ENCODE measurements around the gene PRR3. TPM values are rescaled to one million over a fixed set of nuclear protein-coding genes. Genes with fewer than 3 reads are reported as not detected.
"Not testable (repeated sequence)": the region's sequence is repeated elsewhere in the genome, so short reads cannot be mapped to it uniquely, and the experiment has no call there.

Gene PRR3
- total RNA-seq, 1 donor from 2014 or later, result 8.6 TPM

DNA sequence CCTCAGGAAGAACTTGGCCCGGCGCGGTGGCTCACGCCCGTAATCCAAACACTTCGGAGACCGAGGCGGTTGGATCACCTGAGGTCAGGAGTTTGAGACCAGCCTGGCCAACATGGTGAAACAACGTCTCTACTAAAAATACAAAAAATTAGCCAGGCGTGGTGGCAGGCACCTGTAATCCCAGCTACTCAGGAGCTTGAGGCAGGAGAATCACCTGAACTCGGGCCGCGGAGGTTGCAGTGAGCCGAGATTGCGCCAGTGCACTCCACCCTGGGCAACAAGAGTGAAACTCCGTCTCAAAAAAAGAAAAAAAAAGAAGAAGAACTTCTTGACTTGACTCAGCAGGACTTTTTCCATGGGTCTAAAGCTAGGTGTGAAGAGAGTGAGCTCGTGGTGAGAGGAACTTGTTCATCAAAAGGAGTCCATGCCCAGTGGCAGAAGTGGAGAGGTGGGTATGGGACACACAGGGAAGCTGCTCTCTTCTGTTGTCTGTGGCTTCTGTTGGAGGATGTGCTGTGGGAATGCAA lies 27.7 kb upstream of the PRR3 start:
- not testable (repeated sequence) for DNase-seq (ENCODE audit: low read depth); H3K4me3 ChIP-seq (ENCODE audit: low read depth, low read length); H3K36me3 ChIP-seq (ENCODE audit: control insufficient read depth, insufficient read depth, low read length); H3K27me3 ChIP-seq (ENCODE audit: control insufficient read depth, insufficient read depth, low read length)

DNA sequence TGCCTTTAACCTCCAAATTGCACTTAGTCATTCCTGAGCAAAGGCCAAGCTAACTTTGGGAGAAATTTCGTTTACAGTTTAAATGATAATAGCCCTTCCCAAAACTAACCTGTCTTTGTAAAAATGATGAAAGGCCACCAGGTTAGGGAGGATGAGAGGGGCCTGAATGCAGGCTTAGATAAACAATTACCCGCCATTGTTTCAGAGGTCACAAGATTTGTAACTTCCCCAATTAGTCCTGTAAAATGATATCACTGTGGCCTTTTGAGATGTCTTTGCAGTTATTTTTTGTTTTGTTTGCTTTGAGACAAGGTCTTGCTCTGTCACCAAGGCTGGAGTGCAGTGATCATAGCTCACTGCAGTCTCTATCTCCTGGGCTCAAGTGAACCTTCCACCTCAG lies 27.1 kb upstream of the PRR3 start:
- TF ChIP-seq, protein P1, sequence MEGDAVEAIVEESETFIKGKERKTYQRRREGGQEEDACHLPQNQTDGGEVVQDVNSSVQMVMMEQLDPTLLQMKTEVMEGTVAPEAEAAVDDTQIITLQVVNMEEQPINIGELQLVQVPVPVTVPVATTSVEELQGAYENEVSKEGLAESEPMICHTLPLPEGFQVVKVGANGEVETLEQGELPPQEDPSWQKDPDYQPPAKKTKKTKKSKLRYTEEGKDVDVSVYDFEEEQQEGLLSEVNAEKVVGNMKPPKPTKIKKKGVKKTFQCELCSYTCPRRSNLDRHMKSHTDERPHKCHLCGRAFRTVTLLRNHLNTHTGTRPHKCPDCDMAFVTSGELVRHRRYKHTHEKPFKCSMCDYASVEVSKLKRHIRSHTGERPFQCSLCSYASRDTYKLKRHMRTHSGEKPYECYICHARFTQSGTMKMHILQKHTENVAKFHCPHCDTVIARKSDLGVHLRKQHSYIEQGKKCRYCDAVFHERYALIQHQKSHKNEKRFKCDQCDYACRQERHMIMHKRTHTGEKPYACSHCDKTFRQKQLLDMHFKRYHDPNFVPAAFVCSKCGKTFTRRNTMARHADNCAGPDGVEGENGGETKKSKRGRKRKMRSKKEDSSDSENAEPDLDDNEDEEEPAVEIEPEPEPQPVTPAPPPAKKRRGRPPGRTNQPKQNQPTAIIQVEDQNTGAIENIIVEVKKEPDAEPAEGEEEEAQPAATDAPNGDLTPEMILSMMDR (IDR thresholded peaks at IDR 0.05; ENCODE audit: insufficient read depth, low read length, poor library complexity, severe bottlenecking), result no peak
- Histone ChIP-seq H3K27me3 (ENCODE audit: control insufficient read depth, insufficient read depth, low read length) (no peaks in the 10 kb centered on the region), H3K36me3 (ENCODE audit: control insufficient read depth, insufficient read depth, low read length) (no peaks in the 10 kb centered on the region), H3K4me3 (ENCODE audit: low read depth, low read length) (no peak overlapping the region)
- DNase-seq (ENCODE audit: low read depth), result no peak

DNA sequence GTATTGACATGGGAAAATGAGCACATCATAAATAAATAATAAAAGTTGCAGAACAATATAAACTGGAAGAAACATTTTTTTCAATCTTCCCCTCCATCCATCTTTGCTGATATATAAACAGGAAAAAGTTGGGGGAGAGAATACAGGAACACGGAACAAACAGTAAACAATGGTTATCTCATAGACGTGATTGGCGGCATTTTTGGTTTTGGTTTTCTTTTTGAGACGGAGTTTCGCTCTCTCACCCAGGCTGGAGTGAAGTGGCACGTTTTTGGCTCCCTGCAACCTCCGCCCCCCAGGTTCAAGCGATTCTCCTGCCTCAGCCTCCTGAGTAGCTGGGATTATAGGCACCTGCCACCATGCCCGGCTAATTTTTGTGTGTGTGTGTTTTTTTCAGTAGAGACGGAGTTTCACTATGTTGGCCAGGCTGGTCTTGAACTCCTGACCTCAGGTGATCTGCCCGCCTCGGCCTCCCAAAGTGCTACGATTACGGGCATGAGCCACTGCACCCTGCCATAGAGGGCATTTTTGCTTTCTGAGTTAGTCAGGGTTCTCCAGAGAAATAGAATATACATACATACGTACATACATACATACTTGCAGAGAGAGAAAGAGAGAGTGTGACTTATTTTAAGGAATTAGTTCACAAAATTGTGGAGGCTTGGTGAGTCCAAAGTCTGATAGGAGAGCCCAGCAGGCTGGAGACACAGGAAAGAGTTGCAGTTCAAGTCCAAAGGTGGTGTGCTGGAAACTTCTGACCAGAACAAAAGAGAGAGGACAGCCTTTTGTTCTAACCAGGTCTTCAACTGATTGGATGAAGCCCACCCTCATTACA lies 23.4 kb upstream of the PRR3 start:
- no peak for DNase-seq (ENCODE audit: low read depth)
- Histone ChIP-seq H3K4me3 (ENCODE audit: low read depth, low read length) (no peak overlapping the region), H3K27me3 (ENCODE audit: control insufficient read depth, insufficient read depth, low read length) (no peaks in the 10 kb centered on the region), H3K36me3 (ENCODE audit: control insufficient read depth, insufficient read depth, low read length) (no peaks in the 10 kb centered on the region)
- TF ChIP-seq, protein P1 (IDR thresholded peaks at IDR 0.05; ENCODE audit: insufficient read depth, low read length, poor library complexity, severe bottlenecking), result no peak

DNA sequence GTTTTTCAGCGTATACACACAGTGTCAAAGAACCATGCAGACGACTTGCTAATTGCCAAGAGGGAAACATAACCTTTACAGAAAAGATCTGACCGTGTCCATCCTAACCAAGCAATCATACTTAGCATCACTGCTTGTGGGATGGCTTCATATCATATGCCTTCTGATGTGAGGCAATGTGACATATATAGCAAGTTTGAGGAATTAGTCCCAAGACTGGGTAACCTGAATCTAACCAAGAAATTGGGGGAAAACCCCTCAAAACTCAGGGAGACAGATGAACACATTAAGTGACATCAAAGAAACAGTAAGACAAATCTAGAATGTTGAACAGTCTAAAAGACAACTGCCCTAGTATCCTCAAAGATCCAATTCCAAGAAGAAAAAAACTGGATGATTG lies 19.2 kb upstream of the PRR3 start:
- TF ChIP-seq, protein P1 (IDR thresholded peaks at IDR 0.05; ENCODE audit: insufficient read depth, low read length, poor library complexity, severe bottlenecking), result no peak
- DNase-seq (ENCODE audit: low read depth), result no peak
- H3K4me3 ChIP-seq (ENCODE audit: low read depth, low read length), result no peak overlapping the region
- H3K27me3 ChIP-seq (ENCODE audit: control insufficient read depth, insufficient read depth, low read length), result no peaks in the 10 kb centered on the region
- no peaks in the 10 kb centered on the region for H3K36me3 ChIP-seq (ENCODE audit: control insufficient read depth, insufficient read depth, low read length)

DNA sequence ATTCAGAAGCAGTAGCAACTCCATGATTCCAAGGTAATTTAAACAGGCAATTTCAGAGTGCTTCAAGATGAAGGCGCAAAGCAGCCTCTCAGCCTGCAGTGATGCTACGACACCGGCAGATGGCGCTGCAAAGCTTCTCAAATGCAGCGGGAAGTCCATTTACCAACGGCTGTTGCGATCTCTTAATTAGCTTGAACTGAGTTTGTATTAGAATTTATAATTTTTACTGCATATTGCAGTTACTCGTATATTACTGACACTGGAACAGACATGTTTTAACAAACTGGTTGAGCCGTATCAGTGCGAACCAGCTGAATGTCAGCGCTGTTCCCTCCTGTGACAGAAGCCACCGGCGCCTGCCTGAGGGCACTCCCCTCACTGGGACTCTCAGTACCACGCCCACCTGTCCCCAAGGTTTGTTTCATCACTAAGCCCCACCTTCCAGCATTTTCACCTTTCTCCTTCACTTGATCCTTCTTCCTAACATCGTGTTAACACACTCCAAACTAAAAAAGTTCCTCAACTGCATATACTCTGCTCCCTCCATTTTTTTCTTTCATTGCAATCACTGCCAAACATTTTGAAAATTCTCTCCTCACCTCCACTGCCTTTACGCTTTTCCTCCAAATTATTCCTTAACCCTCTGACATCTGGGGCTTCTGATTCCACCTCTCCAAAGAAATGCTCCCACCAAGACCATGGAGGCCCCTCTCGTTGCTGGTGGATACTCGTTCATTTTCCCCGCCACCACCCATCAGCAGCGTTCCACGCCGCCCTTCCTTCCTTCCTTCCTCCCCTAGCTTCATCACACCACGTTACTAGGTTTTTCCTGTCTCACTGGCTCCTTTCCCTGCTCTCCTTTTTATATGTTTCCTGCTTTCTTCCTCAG lies 15.3 kb upstream of the PRR3 start:
- Histone ChIP-seq H3K36me3 (ENCODE audit: control insufficient read depth, insufficient read depth, low read length) (peaks cover 1% of the 10 kb centered on the region), H3K4me3 (ENCODE audit: low read depth, low read length) (peak overlapping the region; percentile 29), H3K27me3 (ENCODE audit: control insufficient read depth, insufficient read depth, low read length) (no peaks in the 10 kb centered on the region)
- no peak for DNase-seq (ENCODE audit: low read depth)
- TF ChIP-seq, protein P1 (IDR thresholded peaks at IDR 0.05; ENCODE audit: insufficient read depth, low read length, poor library complexity, severe bottlenecking), result peak; percentile 99

DNA sequence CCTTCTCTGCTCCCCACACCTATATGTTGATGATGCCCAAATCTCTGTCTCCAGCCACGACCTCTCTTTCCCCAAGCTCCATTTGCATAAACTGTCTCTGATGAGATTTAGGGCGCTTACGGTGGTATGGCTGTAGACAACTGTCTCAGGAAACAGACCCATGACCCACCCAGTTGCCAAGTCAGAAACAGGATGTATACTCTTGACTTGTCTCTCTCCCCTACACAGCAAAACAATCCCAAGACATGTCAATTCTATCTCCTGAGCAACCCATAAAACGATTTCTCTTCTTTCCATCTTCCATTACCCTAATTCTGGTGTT lies 14.7 kb upstream of the PRR3 start:
- DNase-seq (ENCODE audit: low read depth), result no peak
- Histone ChIP-seq H3K36me3 (ENCODE audit: control insufficient read depth, insufficient read depth, low read length) (peaks cover 1% of the 10 kb centered on the region), H3K4me3 (ENCODE audit: low read depth, low read length) (no peak overlapping the region), H3K27me3 (ENCODE audit: control insufficient read depth, insufficient read depth, low read length) (no peaks in the 10 kb centered on the region)
- TF ChIP-seq, protein P1 (IDR thresholded peaks at IDR 0.05; ENCODE audit: insufficient read depth, low read length, poor library complexity, severe bottlenecking), result no peak
